ENCODE measurements around the gene PRR12.

The PRR12 gene

DNA sequence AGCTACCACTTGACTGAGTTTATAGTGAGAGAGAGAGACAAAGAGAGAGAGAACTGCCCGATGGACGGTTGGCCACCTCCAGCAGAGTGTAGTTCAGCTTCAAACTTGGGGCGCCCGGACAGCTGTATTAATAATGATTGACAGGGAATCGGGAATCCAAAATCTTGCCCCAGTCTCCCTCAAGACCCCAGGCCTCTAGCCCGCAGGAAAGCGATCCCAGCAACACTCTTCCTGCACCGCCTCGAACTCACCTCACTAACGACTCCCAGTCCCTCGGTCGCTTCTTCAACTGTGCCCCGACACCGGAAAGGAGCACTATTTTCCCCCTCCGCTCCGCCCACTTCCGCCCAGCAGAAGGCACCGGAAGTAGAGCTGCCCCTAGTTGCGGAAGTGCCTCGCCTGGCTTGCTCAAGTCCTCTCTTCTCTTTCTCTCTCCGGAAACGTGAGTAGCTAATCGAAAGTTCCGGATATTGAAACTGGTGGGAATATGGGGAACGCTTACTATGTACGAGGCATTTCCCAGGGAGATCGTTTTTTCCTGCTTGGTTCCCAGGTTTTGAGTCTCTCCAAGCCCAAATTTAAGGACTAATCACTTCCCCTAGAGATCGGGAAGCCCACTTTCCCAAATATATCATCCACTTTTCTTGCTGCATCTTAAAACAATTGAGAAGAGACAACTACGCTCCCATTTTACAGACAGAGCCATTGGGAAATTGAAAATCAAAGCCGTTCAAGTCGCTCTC lies 10.5 kb upstream of the PRR12 start, which contains the start of gene NOSIP (continued):
- TF ChIP-seq ZNF248 (tag by site-specific recombination; IDR thresholded peaks at IDR 0.05) (peak; percentile 43; the same call in 1 of the 2 replicates), SETDB1 (IDR thresholded peaks at IDR 0.05; ENCODE audit: insufficient read length, low read length) (peak; percentile 72), ZNF138 (tag by site-specific recombination; IDR thresholded peaks at IDR 0.05; ENCODE audit: borderline replicate concordance) (no peak), ZNF610 (tag by site-specific recombination; IDR thresholded peaks at IDR 0.05; ENCODE audit: borderline replicate concordance) (peak; percentile 48; the same call in 1 of the 2 replicates), KLF8 (tag by site-specific recombination; IDR thresholded peaks at IDR 0.05) (peak; percentile 97), ZNF777 (tag by site-specific recombination; IDR thresholded peaks at IDR 0.05; ENCODE audit: borderline replicate concordance) (no peak), ZNF366 (tag by site-specific recombination; conservative IDR thresholded peaks at IDR 0.05) (peak; percentile 29; the same call in 1 of the 2 replicates), ZBTB1 (tag by site-specific recombination; IDR thresholded peaks at IDR 0.05) (no peak), ZNF140 (tag by site-specific recombination; IDR thresholded peaks at IDR 0.05) (no peak), ZXDB (tag by site-specific recombination; IDR thresholded peaks at IDR 0.05) (peak; percentile 94), ZNF530 (tag by site-specific recombination; IDR thresholded peaks at IDR 0.05; ENCODE audit: low read depth) (no peak), ZNF677 (tag by site-specific recombination; IDR thresholded peaks at IDR 0.05) (no peak), GLI4 (tag by site-specific recombination; IDR thresholded peaks at IDR 0.05) (peak; percentile 61; the same call in 1 of the 2 replicates), ZNF629 (tag by site-specific recombination; IDR thresholded peaks at IDR 0.05) (peak; percentile 80), ZFP37 (tag by site-specific recombination; IDR thresholded peaks at IDR 0.05) (0 out of 2 replicates have a peak, but pooled peaks have one; percentile 67), ZNF768 (tag by site-specific recombination; IDR thresholded peaks at IDR 0.05) (no peak), PRDM1 (tag by site-specific recombination; IDR thresholded peaks at IDR 0.05) (peak; percentile 83), ZFP41 (tag by site-specific recombination; IDR thresholded peaks at IDR 0.05; ENCODE audit: borderline replicate concordance) (no peak), GLI2 (tag by site-specific recombination; IDR thresholded peaks at IDR 0.05; ENCODE audit: borderline replicate concordance, low read depth) (no peak), MYNN (tag by site-specific recombination; IDR thresholded peaks at IDR 0.05; ENCODE audit: borderline replicate concordance) (no peak), ZNF776 (tag by site-specific recombination; IDR thresholded peaks at IDR 0.05; ENCODE audit: borderline replicate concordance) (no peak), EGR2 (tag by site-specific recombination; IDR thresholded peaks at IDR 0.05; ENCODE audit: low read depth) (peak; percentile 55; the same call in 1 of the 2 replicates), ZNF214 (tag by site-specific recombination; IDR thresholded peaks at IDR 0.05; ENCODE audit: borderline replicate concordance) (no peak)
- TF ChIP-seq, protein P1, sequence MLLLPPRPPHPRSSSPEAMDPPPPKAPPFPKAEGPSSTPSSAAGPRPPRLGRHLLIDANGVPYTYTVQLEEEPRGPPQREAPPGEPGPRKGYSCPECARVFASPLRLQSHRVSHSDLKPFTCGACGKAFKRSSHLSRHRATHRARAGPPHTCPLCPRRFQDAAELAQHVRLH (tag by site-specific recombination; IDR thresholded peaks at IDR 0.05): peak; percentile 98
- TF ChIP-seq, protein P2, sequence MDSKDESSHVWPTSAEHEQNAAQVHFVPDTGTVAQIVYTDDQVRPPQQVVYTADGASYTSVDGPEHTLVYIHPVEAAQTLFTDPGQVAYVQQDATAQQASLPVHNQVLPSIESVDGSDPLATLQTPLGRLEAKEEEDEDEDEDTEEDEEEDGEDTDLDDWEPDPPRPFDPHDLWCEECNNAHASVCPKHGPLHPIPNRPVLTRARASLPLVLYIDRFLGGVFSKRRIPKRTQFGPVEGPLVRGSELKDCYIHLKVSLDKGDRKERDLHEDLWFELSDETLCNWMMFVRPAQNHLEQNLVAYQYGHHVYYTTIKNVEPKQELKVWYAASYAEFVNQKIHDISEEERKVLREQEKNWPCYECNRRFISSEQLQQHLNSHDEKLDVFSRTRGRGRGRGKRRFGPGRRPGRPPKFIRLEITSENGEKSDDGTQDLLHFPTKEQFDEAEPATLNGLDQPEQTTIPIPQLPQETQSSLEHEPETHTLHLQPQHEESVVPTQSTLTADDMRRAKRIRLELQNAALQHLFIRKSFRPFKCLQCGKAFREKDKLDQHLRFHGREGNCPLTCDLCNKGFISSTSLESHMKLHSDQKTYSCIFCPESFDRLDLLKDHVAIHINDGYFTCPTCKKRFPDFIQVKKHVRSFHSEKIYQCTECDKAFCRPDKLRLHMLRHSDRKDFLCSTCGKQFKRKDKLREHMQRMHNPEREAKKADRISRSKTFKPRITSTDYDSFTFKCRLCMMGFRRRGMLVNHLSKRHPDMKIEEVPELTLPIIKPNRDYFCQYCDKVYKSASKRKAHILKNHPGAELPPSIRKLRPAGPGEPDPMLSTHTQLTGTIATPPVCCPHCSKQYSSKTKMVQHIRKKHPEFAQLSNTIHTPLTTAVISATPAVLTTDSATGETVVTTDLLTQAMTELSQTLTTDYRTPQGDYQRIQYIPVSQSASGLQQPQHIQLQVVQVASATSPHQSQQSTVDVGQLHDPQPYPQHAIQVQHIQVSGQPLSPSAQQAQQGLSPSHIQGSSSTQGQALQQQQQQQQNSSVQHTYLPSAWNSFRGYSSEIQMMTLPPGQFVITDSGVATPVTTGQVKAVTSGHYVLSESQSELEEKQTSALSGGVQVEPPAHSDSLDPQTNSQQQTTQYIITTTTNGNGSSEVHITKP (tag by site-specific recombination; IDR thresholded peaks at IDR 0.05): peak; percentile 52; the same call in 1 of the 2 replicates
- TF ChIP-seq, protein P3, sequence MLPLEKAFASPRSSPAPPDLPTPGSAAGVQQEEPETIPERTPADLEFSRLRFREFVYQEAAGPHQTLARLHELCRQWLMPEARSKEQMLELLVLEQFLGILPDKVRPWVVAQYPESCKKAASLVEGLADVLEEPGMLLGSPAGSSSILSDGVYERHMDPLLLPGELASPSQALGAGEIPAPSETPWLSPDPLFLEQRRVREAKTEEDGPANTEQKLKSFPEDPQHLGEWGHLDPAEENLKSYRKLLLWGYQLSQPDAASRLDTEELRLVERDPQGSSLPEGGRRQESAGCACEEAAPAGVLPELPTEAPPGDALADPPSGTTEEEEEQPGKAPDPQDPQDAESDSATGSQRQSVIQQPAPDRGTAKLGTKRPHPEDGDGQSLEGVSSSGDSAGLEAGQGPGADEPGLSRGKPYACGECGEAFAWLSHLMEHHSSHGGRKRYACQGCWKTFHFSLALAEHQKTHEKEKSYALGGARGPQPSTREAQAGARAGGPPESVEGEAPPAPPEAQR (tag by site-specific recombination; IDR thresholded peaks at IDR 0.05): peak; percentile 88; the same call in 1 of the 2 replicates
- TF ChIP-seq, protein P4, sequence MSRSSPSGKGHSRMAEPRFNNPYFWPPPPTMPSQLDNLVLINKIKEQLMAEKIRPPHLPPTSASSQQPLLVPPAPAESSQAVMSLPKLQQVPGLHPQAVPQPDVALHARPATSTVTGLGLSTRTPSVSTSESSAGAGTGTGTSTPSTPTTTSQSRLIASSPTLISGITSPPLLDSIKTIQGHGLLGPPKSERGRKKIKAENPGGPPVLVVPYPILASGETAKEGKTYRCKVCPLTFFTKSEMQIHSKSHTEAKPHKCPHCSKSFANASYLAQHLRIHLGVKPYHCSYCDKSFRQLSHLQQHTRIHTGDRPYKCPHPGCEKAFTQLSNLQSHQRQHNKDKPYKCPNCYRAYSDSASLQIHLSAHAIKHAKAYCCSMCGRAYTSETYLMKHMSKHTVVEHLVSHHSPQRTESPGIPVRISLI (tag by site-specific recombination; IDR thresholded peaks at IDR 0.05): no peak
- TF ChIP-seq, protein P5, sequence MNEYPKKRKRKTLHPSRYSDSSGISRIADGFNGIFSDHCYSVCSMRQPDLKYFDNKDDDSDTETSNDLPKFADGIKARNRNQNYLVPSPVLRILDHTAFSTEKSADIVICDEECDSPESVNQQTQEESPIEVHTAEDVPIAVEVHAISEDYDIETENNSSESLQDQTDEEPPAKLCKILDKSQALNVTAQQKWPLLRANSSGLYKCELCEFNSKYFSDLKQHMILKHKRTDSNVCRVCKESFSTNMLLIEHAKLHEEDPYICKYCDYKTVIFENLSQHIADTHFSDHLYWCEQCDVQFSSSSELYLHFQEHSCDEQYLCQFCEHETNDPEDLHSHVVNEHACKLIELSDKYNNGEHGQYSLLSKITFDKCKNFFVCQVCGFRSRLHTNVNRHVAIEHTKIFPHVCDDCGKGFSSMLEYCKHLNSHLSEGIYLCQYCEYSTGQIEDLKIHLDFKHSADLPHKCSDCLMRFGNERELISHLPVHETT (tag by site-specific recombination; IDR thresholded peaks at IDR 0.05): peak; percentile 97
- TF ChIP-seq, protein P6, sequence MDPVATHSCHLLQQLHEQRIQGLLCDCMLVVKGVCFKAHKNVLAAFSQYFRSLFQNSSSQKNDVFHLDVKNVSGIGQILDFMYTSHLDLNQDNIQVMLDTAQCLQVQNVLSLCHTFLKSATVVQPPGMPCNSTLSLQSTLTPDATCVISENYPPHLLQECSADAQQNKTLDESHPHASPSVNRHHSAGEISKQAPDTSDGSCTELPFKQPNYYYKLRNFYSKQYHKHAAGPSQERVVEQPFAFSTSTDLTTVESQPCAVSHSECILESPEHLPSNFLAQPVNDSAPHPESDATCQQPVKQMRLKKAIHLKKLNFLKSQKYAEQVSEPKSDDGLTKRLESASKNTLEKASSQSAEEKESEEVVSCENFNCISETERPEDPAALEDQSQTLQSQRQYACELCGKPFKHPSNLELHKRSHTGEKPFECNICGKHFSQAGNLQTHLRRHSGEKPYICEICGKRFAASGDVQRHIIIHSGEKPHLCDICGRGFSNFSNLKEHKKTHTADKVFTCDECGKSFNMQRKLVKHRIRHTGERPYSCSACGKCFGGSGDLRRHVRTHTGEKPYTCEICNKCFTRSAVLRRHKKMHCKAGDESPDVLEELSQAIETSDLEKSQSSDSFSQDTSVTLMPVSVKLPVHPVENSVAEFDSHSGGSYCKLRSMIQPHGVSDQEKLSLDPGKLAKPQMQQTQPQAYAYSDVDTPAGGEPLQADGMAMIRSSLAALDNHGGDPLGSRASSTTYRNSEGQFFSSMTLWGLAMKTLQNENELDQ (tag by site-specific recombination; IDR thresholded peaks at IDR 0.05; ENCODE audit: low read depth): no peak

Data from HEK293 (cell line).